Cerebellar nuclear complex (tissue), 1 donor: ENCODE data around the gene FCER1G.
"Not testable (repeated sequence)": the region's sequence is repeated elsewhere in the genome, so short reads cannot be mapped to it uniquely, and the experiment has no call there.

Experiments
- DNase-seq, 2 experiments: peaks; one replicate each; lab custom pipeline; 2025; lab: John Stamatoyannopoulos, UW

The FCER1G gene

GRCh38 chr1:161206411-161207140, 8.5 kb upstream of the FCER1G start:
- no peak for DNase-seq

- no peak for DNase-seq
These were observed 7.9 kb upstream of the FCER1G start for GRCh38 chr1:161207173-161207572.

- no peak for DNase-seq
These were observed 5.2 kb upstream of the FCER1G start for GRCh38 chr1:161209790-161210409.

GRCh38 chr1:161214369-161214768, 726 bp upstream of the FCER1G start:
- no peak for DNase-seq

GRCh38 chr1:161216945-161217712, 2.0 kb downstream of the FCER1G start:
- no peak for DNase-seq

GRCh38 chr1:161217831-161218230, 2.7 kb downstream of the FCER1G start:
- DNase-seq, result no peak

GRCh38 chr1:161218301-161219077, 3.4 kb downstream of the FCER1G start:
- DNase-seq, result no peak

- DNase-seq, result no peak
These were observed 4.2 kb downstream of the FCER1G start for GRCh38 chr1:161219078-161219892.

GRCh38 chr1:161220002-161220401, 4.9 kb downstream of the FCER1G start:
- DNase-seq, result no peak

- no peak for DNase-seq
These were observed 7.3 kb downstream of the FCER1G start for GRCh38 chr1:161222175-161223019.

GRCh38 chr1:161223805-161224694, 9.0 kb downstream of the FCER1G start:
- DNase-seq, result no peak

- not testable (repeated sequence) for DNase-seq
These were observed 9.6 kb downstream of the FCER1G start for GRCh38 chr1:161224695-161225087.

- no peak for DNase-seq
These were observed 10.1 kb downstream of the FCER1G start for GRCh38 chr1:161225178-161225533.

- DNase-seq, result peak; percentile 63 to 99
These were observed 10.6 kb downstream of the FCER1G start, which contains the start of gene TOMM40L for GRCh38 chr1:161225534-161226319. TSS of gene TOMM40L (plus strand) at chr1:161226060. CDS start at chr1:161226490, 430 bp downstream.

GRCh38 chr1:161226320-161226711, 11.2 kb downstream of the FCER1G start:
- DNase-seq, result no peak

- no peak for DNase-seq
These were observed 11.7 kb downstream of the FCER1G start for GRCh38 chr1:161226759-161227158.

- DNase-seq, result peak in 1 of 2 experiments; percentile 31
These were observed 12.2 kb downstream of the FCER1G start for GRCh38 chr1:161227196-161227871.

GRCh38 chr1:161228032-161228431, 12.9 kb downstream of the FCER1G start:
- DNase-seq, result no peak
